Ovary (tissue), 3 donors: ENCODE results near the gene SYNDIG1L.

Source experiments
- CTCF ChIP-seq, 3 donors: fragments of 450-650 bp in 2 of 3; fragments of 200-600 bp in 1 of 3; IDR thresholded peaks; one replicate each; pipeline versions ENCODE4 v1.5.1 to v1.8.0; 2016 to 2022; ENCODE audit warnings: antibody characterized with exemption in 3 of 3, mild to moderate bottlenecking in 1 of 3
- EP300 ChIP-seq: sonication (generic); formaldehyde crosslinking; IDR thresholded peaks from one replicate; pipeline ENCODE4 v1.6.1; 2017; ENCODE audit warnings: antibody characterized with exemption
- POLR2A ChIP-seq: fragments of 450-650 bp; IDR thresholded peaks from one replicate; pipeline ENCODE4 v1.6.1; 2017; ENCODE audit warnings: antibody characterized with exemption, mild to moderate bottlenecking, moderate library complexity
- donor health status: DM: no; HTN: no; CAD: no.

GRCh38 chr14:74472601-74473000 lies 46.6 kb upstream of the SYNDIG1L start:
- TF ChIP-seq CTCF (IDR thresholded peaks at IDR 0.05) (no peak), POLR2A (no peak), EP300 (no peak)
